Mammary epithelial cell (primary cell): ENCODE results near the gene KIF17.

Experiments
- EZH2 ChIP-seq: IDR thresholded peaks from 2 replicates; pipeline ENCODE4 v1.6.1; 2012; ENCODE audit warnings: low read length, inconsistent platforms, borderline replicate concordance
- TF ChIP-seq, protein P1 (sequence below), 2 donors: IDR thresholded peaks in 1 of 2; conservative IDR thresholded peaks in 1 of 2; 2 replicates each; pipeline ENCODE4 v1.5.1; 2011 to 2012; ENCODE audit warnings: inconsistent platforms in 2 of 2, low read length in 2 of 2, mild to moderate bottlenecking in 2 of 2, control low read depth in 1 of 2, low read depth in 1 of 2; ENCODE audit not compliant: insufficient read depth in 1 of 2; ENCODE audit errors: extremely low read depth in 1 of 2

DNA sequence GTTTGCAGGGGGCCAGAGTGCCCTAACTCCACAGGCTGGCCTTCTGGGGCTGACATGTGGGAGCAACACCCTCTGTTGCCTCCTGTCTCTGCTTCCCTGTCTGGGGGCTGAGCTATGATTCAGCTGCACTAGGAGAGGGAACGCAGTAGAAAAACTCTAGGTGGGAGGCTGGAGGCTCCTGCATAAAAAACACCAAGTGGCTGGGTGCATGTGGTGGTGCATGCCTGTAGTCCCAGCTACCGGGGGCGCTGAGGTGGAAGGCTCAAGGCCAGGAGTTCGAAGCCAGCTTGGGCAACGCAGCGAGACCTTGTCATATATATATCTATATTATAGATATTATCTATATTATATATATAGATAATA is 5.6 kb downstream of the KIF17 start:
- TF ChIP-seq, protein P1, sequence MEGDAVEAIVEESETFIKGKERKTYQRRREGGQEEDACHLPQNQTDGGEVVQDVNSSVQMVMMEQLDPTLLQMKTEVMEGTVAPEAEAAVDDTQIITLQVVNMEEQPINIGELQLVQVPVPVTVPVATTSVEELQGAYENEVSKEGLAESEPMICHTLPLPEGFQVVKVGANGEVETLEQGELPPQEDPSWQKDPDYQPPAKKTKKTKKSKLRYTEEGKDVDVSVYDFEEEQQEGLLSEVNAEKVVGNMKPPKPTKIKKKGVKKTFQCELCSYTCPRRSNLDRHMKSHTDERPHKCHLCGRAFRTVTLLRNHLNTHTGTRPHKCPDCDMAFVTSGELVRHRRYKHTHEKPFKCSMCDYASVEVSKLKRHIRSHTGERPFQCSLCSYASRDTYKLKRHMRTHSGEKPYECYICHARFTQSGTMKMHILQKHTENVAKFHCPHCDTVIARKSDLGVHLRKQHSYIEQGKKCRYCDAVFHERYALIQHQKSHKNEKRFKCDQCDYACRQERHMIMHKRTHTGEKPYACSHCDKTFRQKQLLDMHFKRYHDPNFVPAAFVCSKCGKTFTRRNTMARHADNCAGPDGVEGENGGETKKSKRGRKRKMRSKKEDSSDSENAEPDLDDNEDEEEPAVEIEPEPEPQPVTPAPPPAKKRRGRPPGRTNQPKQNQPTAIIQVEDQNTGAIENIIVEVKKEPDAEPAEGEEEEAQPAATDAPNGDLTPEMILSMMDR (conservative IDR thresholded peaks at IDR 0.05 in 1 of 2, IDR thresholded peaks at IDR 0.05 in 1 of 2; ENCODE audit: extremely low read depth in 1 of 2, insufficient read depth in 1 of 2, low read depth in 1 of 2, low read length in 2 of 2) = no peak
- no peak for TF ChIP-seq EZH2
